Coronary artery (tissue), 2 donors: ENCODE results near the gene BMPER.

ENCODE experiments used
- DNase-seq: peaks from one replicate; pipeline ENCODE4 v3.0.0-alpha.2; 2017; ENCODE audit warnings: low spot score
- H3K27ac ChIP-seq, 2 donors: fragments of 200-600 bp; sonication (generic); one replicate each; pipeline ENCODE4 v1.5.1; 2016 to 2019
- H3K4me3 ChIP-seq: fragments of 200-600 bp; sonication (generic); 2 replicates; pipeline ENCODE4 v1.5.1; 2016; ENCODE audit warnings: mild to moderate bottlenecking, moderate library complexity
- TF ChIP-seq, protein P1 (sequence below): fragments of 200-600 bp; sonication (generic); IDR thresholded peaks from one replicate; pipeline ENCODE4 v1.5.1; 2019; ENCODE audit warnings: antibody characterized with exemption

The BMPER gene

DNA sequence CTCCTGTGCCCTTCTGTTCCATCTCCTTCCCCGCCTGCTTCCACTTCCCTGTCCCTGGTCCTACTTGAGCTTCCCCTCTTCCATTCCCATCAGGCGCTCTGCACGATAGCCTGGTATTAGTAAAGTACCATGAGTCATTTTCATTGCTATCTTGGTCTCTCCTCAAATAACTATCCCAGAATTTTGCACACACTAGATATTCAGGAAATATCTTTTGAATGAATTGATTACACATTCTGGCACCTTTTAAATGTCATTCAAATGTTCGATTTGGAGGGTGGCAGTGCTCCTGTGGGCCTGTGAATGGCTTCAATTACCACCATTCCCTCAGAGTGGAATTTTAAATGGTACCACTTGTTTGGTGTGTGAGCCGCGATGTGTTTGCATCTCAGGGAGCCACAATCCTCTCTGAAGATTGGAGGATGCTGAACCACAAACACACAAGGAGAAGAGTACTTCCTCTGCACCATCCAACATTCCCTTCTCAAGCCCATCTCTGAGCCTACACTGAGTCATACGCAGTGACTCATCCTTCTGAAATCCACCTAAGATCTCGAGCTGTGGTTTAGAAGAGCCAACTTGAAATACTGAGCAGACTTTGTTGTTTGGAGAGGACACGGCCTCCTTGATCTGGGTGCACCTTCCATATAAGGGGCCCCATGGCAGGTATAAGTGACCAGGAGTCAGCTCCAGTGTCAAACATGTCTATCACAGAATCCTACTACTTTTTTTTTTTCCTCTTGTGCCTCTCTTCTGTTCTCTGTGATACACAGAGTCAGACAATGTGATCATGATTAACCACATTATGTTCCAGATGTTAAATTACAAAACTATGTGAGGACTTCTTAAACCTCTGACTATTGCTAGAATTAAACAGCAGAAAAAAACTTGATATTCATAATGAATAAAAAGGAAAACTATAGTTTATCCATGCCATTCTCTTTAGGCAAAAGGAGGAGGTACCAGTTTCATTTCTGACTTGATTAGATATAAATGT is 81.9 kb downstream of the BMPER start:
- H3K4me3 ChIP-seq, result no peak overlapping the region
- TF ChIP-seq, protein P1, sequence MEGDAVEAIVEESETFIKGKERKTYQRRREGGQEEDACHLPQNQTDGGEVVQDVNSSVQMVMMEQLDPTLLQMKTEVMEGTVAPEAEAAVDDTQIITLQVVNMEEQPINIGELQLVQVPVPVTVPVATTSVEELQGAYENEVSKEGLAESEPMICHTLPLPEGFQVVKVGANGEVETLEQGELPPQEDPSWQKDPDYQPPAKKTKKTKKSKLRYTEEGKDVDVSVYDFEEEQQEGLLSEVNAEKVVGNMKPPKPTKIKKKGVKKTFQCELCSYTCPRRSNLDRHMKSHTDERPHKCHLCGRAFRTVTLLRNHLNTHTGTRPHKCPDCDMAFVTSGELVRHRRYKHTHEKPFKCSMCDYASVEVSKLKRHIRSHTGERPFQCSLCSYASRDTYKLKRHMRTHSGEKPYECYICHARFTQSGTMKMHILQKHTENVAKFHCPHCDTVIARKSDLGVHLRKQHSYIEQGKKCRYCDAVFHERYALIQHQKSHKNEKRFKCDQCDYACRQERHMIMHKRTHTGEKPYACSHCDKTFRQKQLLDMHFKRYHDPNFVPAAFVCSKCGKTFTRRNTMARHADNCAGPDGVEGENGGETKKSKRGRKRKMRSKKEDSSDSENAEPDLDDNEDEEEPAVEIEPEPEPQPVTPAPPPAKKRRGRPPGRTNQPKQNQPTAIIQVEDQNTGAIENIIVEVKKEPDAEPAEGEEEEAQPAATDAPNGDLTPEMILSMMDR, result no peak
- no peak for DNase-seq
- H3K27ac ChIP-seq, result peak overlapping the region in 1 of 2 donors; percentile 46

- TF ChIP-seq, protein P1, result no peak
- no peak overlapping the region for H3K27ac ChIP-seq
- DNase-seq, result no peak
- no peak overlapping the region for H3K4me3 ChIP-seq
Observed at GRCh38 chr7:33996899-33997298, 91.6 kb downstream of the BMPER start.

DNA sequence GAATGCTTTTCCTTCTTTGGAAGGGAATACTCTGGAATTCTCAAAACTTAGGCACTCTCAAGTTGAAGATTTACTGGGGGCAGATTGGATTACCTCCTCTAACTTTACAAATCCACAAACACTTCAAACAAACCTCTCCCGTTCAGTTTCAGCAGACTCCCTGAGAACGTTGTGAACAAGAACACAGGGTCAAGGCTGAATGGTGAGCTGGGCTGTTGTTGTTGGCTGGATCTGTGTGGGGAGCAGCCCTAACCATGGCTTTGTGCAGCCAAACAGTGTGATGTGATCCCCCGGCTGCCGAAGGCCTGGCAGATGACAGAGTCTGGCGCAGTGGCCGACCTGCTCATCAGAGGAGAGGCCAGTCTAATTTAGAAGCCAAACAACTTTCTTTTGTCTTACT is 93.1 kb downstream of the BMPER start:
- DNase-seq, result no peak
- TF ChIP-seq, protein P1, result no peak
- Histone ChIP-seq H3K27ac (peak overlapping the region in 1 of 2 donors; percentile 38), H3K4me3 (no peak overlapping the region)

GRCh38 chr7:34011017-34011695 is 105.8 kb downstream of the BMPER start:
- TF ChIP-seq, protein P1, result no peak
- DNase-seq, result no peak
- Histone ChIP-seq H3K4me3 (no peak overlapping the region), H3K27ac (no peak overlapping the region)

- no peak overlapping the region for H3K27ac ChIP-seq
- no peak overlapping the region for H3K4me3 ChIP-seq
- TF ChIP-seq, protein P1, result no peak
- no peak for DNase-seq
Observed at GRCh38 chr7:34011696-34012095, 106.4 kb downstream of the BMPER start.

DNA sequence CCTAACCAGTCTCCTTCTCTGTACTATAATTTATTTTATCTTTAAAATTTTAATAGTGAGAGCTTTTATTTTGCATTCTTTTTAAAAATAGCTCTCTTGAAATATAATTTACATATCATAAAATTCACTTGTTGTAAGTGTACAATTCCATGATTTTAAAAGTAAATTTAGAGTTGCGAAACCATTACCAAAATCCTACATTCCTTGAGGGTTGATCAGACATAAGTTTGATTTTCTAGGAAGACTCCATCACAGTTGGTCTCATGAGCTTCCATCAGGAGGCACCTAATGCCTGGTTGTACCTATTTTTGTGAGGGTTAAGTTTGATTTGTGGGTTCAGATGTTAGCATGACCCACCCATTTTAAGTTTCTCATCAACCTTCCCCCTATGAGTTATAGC is 108.1 kb downstream of the BMPER start:
- Histone ChIP-seq H3K4me3 (no peak overlapping the region), H3K27ac (no peak overlapping the region)
- TF ChIP-seq, protein P1, result no peak
- DNase-seq, result no peak
